ENCODE data around the gene JAKMIP3.

JAKMIP3 gene

DNA sequence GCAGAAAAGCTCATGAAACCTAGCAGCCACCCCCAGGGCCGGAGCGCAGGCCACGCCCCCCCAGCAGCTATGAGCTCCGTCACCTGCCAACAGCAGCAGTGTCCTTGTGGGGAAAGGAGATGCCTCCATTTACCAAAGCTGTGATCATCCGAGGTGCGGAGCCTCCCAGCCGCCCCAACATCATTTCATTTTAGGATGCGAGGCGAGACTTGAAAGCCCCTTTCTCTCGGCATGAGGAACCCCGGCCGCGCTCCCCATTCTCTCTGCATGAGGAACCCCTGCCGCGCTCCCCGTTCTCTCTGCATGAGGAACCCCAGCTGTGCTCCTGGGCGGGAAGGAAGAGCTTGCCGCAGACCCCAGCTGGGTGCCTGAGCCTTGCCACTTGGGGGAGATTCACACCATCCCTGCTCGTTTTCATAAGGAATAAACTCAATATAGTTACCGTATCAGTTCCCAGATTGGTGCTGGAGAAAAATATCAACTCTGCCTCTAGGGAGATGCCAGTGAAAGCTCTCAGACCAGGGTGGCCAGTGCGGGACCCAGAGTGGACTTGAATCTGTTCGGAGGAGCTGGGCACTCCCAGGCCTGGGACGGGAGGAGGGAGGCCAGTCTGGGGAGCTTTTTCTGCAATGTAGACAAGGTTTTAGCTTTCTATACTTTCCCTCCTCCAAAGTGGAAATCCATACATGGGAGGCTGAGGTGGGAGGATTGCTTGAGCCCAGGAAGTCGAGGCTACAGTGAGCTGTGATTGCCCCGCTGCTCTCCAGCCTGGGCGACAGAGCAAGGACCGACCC is 35.0 kb downstream of the JAKMIP3 start:
- DNase-seq, result no peak

DNA sequence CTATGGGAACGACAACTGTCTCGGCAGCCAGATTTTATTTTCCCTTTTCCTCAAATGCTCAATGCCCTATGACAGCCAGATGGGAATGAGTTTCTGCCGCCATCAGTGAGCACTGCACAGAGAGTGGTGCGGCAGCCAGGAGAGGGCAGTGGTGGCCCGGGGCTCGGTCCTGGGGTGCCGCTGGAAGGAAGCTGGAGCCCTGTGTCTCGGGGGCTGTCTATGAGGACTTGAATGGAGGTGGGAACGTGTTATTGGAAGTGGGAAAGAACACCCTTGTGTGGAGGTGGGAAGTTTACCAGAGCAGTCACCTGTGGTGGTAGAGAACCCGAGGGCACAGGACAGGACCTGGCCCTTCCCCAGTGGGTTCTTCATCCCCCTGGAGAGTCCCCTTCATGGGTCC is 35.8 kb downstream of the JAKMIP3 start:
- DNase-seq, result no peak

DNA sequence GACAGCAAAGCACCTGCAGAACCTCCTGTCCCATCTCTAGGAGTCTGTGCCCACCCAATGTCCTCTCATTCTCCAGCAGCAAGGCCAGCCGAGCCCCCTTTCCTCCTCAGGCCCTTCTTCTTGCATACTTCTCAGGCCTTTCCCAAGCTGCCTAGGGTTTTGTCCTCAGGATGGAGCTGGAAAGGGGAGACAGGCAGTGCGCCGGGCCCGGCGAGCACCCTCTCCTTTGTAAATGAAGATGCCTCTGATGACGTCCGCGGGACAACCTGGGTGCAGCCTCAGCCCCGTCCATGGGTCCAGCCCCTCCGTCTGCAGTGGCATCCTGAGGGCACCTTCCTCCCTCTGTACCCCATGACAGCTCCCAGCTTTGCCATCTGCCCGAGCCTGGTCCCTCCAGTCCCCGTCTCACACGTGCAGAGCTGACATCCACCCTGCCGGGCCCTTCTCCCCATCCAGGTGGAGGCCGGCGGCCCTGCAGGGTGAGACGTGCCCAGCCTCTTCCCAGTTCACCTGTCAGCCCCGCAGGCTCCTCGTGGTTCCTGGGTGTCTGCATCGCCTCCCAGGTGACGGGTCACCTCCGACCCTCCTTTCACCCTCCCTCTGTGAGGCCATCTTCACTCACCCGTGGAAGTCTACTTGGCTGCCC is 36.4 kb downstream of the JAKMIP3 start:
- no peak for DNase-seq

DNA sequence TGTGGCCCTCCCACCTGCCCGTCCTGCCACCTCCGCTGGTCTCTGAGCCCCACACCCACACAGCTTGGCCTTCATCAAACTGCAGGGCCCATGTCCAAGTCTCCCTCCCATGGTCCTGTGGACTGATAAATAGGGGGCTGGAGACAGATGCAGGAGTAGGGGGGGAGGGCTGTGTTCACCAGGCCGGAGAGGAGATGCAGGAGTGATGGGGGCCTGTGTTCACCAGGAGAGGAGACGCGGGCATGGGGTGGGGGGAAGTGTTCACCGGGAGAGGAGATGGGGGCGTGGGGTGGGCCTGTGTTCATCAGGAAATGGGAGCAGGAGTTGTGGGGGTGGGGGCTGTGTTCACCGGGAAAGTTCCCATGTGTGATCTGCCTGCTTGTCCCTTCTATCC is 37.0 kb downstream of the JAKMIP3 start:
- DNase-seq, result no peak

DNA sequence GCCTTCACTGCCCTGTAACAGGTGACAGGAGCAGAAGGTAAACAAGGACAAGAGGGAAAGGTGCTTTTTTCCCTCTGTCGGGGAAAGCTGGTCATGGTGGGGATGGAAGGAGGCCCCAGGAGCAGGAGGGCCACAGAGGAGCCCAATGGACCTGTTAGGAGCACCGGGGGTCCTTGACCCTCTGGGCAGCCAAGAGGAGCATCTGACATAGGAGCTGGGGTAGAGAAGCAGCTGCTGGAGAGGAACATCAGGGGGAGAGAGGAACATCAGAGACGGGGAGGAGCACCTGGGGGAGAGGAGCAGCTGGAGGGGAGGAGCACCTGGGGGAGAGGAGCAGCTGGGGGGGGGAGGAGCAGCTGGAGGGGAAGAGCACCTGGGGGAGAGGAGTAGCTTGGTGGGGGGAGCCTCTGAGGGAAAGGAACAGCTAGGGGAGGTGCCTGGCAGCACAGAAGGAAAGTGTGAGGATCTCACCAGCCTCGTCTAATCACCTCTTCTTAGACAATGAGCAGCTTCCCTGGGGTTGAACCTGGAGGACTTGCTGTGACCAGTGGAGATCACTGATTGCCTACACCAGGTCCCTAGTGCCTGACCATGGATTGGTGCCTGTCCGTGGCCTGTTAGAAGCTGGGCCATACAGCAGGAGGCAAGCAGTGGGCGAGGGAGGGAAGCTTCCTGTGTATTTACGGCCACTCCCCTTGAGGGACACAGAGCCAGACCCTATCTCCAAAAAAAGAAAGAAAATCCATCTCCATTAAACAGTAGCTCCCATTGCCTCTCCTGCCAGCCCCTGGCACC is 37.6 kb downstream of the JAKMIP3 start:
- DNase-seq, result no peak

DNA sequence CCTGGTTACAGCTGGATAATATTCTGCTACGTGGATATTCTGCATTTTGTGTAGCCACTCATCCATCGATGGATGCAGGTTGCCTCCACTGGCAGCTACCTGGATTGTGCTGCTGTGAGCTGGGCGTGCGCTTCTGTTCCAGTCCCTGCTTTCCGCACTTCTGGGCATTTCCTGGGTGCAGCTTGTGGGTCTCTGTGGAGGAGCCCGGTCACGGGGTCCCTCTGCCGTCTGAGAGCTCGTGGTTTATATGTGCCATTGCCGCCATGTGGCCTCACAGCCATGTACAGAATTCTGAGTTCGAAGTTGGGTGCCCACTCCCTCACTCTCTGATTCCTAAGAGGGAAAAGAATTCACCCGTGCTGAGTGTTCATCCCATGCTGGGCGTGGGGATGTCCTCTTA is 38.3 kb downstream of the JAKMIP3 start:
- no peak for DNase-seq

DNA sequence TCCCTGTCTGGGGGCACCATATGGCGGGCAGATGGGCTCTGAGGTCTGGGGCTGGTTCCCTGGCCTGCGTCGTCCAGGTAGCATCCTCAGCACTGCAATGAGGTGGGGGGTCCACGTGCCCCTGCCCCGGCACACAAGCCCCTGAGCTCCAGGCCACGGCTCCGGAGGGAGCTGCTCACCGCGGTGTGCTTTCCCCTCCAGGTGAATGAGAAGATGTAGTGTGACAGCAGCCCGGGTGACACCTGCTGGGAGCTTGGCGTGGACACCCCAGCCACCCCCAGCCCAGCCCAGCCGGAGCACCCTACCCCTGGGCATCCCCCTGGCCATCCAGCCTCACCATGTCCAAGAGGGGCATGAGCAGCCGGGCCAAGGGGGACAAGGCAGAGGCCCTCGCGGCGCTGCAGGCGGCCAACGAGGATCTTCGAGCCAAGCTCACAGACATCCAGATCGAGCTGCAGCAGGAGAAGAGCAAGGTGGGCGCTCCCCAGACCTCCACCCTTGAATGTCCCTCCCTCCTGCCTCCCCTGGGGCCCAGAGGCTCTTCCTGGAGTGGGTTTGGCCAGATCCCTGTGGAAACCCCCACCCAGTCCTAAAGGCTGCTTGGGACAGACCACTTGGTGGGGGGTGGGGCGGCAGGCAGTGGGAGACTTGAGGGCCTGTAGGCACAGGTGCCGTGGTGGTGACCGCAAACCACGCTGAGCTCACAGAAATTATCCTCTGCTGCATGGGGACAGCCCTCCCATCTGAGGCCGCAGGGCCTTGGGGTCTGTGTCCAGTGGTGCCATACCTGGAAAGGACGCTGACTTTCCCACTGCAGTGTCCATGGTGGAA is 38.9 kb downstream of the JAKMIP3 start:
- DNase-seq, result no peak

DNA sequence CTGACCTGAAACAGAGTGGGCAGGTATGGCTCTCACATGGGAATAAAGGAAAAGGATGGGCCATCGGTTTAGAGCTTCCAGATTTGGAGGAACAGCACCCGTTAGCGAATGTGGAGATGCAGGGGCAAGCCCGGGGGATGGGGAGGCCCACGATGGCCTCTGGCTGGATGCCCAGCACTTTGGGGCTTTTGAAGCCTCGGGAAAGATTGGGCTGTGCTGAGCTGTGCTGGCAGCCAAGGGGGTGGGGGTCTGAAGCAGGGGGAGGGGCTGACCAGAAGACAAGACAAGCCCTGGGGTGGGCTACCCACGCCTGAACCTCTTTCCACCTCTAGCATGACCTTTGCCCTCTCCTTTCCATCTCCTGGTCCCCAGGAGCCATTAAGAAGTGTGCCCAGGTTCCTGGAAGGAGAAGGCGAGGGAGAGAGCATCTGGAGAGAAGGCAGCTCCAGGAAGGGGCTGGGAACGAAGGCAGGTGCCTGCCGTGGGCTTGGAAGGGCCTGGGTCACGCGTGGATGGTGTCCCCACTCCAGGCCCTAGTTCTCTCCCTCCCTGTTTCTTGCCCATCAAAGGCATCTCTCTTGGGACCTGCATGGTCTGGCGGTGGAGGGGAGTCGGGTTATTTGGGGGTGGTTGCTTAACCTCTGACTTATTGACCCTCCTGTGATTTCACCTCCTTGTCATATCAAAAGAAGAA is 39.7 kb downstream of the JAKMIP3 start:
- no peak for DNase-seq

DNA sequence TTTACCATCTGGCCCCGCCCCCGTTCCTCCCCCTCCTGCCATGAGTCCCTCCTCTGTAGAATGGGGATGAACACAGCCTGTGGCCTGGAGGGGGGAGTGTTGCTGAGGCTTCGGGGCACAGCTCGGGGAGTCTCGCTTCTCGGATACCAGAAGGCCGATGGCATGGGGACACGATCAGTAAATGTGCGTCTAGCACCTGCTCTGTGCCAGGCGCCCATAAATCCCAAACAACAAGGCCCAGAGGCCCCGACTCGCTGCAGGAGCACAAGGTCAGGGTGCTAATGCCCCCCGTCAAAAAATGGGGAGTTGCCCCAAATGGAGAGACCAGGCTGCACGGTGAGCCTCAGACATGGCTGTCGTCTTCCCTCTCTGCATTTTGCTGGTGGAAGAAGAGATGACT is 40.7 kb downstream of the JAKMIP3 start:
- no peak for DNase-seq

DNA sequence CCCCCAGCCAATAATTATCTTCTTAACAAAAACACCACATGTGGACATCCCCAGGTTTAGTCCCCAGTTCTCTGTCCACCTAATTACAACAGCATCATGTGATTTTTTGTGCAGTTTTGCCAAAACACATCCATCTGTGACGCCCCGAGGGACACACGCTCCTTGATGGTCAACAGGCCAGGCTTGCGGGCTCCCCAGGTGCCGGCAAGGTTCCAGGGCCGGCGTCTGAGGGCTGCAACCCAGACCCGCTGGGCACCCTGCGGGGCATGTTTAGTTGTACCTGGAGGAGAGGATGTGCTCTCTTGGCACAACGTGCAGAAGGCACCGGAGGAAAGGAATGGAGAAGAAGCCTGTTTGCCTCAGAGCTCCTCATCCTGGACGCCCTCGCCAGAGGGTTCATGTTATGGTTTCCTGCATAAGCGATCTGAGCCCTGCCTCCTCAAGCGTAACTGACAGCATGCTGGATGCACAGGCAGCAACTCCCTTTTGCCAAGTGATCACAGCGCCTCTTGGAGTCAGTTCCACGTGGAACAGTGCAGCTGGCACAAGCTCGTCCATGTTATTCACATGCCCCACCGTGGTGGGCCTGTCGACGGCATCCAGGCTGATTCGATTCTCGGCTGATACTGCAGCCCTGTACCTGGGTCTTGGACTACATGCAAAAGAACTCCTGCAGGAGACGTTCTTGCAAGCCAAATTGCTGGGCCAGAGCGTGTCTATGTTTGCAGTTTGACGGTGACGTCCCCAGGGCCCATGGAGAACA is 41.6 kb downstream of the JAKMIP3 start:
- DNase-seq, result no peak

DNA sequence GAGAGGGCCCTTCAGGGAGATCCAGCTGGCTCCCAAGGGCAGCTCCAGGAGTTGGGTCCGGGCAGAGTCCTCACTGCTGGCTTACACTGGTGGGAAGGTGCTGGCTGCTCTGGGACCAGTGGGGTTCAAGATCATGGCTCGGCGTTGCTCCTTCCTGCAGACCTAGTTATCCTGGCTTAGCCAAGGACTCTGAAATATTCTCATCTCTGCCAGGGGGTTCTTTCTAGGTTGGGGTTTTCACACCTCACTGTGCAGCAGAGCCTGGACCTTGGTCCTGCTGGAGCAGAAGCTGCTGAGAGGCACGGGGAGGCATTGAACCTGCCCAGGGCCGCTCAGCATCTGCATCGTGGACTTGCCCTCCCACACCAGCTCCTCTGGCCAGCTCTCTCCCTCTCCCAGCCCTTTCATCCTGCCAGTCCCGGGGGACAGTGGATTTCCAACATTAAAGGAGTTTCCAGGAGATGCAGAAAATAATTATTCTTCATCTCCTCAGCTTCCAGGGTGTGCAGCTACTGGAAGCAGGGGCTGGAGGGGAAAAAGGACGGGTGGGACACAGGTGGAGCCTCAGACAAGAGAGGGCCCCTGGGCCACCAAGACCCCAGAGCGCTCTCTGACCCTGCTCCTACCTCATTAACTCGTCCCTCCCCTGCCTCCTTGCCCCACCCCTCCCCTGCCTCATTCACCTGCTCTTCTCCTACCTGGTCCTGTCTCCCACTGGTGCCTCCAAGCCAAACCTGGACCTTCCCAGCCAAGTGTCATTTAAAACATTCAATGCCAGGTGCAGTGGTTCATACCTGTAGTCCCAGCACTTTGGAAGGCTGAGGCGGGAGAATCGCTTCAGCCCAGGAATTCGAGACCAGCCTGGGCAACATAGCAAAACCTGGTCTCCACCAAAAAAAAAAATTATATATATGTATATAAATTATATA is 42.5 kb downstream of the JAKMIP3 start:
- DNase-seq, result no peak

DNA sequence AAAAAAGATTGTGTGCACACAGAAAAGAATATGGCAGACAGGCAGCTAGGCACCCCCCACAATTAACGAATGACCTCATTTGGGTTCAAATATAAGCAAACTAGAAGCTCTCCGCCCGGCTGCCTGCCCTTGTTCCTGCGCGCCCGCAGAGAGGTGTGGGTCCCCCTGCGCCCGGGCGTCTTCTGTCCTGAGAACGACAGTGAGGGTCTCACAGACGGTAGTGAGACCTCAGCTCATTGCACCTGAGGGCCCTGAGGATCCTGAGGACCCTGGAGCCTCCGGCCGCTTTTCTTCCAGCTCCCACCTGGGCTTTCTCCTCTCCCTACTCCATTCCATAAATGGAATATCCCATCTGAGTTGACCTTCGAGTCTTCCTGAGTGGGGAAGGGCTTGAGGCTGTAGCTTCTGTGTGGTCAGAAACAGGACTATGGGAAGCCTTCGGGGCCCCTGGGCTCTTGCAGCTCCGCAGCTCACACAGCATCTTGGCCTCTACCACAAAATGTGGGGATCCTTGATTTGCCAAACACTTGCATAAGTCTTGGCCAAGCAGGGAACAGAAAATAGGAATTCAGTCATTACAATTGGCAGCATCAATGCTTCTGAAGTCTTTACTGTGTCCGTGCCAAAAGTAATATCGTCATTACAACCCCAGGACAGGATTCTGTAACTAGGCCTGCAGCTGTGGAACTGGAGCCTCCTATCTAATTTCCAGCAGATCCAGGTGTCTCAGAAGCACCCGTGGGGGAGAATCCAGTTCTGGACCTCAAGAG is 43.8 kb downstream of the JAKMIP3 start:
- no peak for DNase-seq

DNA sequence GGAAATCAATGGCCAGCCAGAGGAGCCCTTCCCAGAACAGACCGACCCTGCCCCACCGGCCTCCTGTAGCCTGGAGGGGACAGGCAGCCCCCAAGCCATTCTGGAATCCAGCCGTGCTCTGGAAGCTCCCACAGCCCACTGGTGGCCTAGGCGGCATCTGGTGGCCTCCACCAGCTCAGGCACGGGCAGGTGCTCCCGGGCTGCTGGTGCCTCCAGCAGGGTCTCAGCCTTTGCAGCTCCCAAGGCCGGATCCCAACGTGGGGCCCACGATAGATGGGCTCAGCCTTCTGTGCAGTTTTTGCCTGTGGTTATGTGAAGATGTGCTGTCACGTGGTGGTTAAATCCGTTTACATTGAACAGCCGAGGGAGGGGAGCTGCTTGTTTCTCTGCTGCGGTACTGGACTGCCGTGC is 44.4 kb downstream of the JAKMIP3 start:
- DNase-seq, result no peak

DNA sequence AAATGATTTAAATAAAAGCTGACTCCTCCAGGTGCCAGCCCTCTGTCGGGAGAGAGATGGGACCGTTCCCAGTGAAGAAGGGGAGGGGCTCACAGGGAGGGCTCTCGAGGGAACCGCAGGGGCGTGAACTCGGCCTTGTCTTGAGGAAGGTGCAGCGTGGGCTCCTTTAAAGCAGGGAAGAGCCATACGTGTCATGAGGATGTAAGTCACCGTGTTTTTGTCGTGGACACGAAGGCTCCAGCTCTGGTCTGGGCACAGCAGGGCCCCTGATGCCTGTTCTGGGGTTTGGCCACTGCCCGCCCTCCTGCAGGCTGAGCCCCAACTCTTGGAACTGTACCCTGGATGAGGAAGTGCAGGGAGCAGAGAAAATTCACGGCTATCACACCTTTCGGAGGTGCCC is 45.0 kb downstream of the JAKMIP3 start:
- DNase-seq, result no peak

DNA sequence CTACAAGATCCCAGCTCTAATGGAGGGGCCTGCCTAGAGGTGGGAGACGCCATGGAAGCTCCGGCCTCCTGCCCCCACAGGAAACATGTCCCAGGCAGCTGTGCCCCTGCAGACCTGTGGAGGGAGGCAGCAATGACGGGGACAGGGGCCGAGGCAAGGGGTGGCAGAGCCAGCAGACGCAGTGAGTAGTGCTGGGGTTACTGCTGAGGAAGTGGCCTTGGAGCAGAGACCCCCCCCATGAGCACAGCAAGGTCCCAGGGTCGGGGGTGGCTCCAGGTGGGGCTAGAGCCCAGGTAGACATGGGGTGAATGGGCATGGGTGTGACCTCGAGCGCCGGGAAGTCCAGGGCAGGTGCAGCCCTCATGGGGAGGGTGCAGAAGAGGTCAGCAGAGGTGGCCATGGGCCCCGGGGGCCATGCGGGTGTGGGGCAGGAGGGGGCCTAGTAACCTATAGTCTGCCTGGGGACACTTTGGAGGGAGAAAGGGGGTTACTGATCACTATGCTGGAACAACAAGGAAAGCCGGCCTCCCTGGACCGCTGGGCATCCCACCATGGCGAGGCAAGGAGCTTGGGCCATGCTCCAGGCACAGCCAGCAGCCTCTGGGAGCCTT is 45.5 kb downstream of the JAKMIP3 start:
- no peak for DNase-seq

DNA sequence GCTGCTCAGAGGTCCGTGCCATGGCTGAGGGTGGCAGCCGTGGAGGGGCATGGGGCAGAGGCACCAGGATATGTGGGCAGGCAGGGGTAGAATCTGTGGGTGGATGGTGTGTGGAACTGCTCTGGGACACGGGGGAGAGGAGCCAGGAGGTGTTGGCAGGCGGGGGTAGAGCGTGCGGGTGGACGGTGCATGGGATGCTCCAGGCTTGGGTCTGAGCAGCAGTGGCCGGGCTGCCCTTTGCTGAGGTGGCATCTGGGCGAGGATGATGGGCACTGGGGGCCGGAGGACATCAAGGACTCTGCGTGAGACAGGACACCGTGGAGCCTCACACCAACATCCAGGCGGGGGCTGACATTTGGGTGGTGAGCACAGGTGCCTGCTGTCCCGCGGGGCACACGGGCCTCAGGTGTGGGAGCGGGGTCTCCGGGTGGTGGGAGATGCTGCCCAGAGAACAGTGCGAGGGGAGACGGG is 46.2 kb downstream of the JAKMIP3 start:
- no peak for DNase-seq

DNA sequence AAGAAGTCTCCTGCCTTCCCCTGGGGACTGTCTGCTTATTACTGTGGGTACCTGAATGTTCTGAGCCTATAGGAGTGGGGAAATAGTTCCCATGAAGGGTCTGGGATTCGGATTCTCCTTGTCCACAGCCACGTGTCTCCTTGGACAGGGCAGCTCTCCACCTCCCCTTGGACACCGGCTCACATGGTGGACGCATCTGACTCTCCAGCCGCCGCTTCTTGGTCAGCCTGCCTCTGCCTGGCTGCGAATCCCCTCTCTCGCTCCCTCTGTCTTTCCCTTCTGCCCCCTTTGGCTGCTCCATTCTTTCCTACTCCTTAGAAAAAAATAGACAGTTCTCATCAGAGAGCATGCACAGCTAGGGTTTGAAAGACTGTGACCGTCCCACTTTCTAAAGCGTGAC is 46.9 kb downstream of the JAKMIP3 start:
- no peak for DNase-seq

DNA sequence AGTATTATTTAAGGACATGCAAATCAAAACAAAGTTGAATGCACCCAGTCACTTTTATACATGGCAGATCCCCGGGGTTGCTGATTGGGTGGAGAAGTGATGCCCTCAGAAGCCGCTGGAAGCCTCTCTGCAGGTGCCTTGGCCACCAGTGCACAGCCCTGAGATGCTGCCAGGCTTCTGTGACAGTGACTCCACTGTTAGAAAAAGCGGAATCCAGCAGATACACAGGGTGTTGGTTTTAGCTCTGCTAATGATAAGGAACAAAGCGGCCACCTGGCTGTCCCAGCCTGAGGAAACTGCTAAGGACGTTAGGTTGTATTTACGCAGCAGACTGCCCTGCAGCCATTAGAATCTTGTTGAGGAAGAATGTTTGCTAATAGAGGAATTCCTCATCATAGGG is 47.5 kb downstream of the JAKMIP3 start:
- no peak for DNase-seq

DNA sequence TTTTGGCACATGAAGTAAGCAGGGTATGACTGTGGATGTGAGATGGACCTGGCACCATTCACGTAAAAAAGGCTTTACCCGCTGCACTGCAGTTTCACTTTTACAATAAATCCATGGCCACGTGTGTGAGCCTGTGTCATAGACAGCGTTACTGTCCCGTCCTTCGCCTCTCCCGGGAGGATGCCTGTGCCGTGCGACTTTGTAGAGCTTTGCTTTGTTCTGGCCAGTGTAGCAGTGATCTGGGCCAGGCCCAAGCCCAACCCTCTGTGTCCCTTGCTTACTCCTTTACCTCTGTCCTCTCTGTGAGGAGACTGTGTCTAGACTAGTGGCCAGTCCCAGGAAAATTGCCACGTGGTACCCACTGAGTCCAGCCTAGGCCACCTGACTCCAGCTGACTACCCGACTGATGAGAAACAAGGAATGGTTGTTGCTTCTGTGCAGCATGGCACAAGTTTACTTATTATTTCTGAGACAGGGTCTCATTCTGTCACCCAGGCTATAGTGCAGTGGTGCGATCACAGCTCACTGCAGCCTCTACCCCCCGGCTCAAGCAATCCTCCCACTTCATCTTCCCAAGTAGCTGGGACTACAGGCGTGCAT is 48.1 kb downstream of the JAKMIP3 start:
- no peak for DNase-seq

All from KG1 (cell line).